NCI-H146 (cell line): ENCODE measurements around the gene HOXC5.

Experiments used
- DNase-seq: peaks from one replicate; lab custom pipeline; 2025; lab: John Stamatoyannopoulos, UW

Gene HOXC5

GRCh38 chr12:54047160-54047963, 14.5 kb downstream of the HOXC5 start:
- DNase-seq = no peak

GRCh38 chr12:54047964-54048303, 15.1 kb downstream of the HOXC5 start:
- DNase-seq = no peak

GRCh38 chr12:54048406-54049093, 15.7 kb downstream of the HOXC5 start:
- DNase-seq = no peak

- no peak for DNase-seq
Observed at GRCh38 chr12:54049108-54049507, 16.3 kb downstream of the HOXC5 start.

GRCh38 chr12:54050482-54050810, 17.6 kb downstream of the HOXC5 start:
- no peak for DNase-seq

- DNase-seq = no peak
Observed at GRCh38 chr12:54051026-54051842, 18.4 kb downstream of the HOXC5 start.

- DNase-seq = no peak
Observed at GRCh38 chr12:54051874-54052437, 19.1 kb downstream of the HOXC5 start.

GRCh38 chr12:54052438-54053002, 19.7 kb downstream of the HOXC5 start:
- DNase-seq = no peak

GRCh38 chr12:54053003-54053750, 20.3 kb downstream of the HOXC5 start:
- no peak for DNase-seq

GRCh38 chr12:54053751-54054741, 21.2 kb downstream of the HOXC5 start, which contains the start of gene HOXC4:
HOXC4 (plus strand) TSS chr12:54053835; CDS start chr12:54053923, 88 bp downstream.
- no peak for DNase-seq

- DNase-seq = no peak
Observed at GRCh38 chr12:54054742-54055194, 21.9 kb downstream of the HOXC5 start.

- no peak for DNase-seq
Observed at GRCh38 chr12:54055552-54055951, 22.7 kb downstream of the HOXC5 start.

GRCh38 chr12:54056110-54056509, 23.3 kb downstream of the HOXC5 start:
- no peak for DNase-seq

GRCh38 chr12:54058128-54058768, 25.4 kb downstream of the HOXC5 start:
- DNase-seq = no peak

- DNase-seq = no peak
Observed at GRCh38 chr12:54059668-54060067, 26.8 kb downstream of the HOXC5 start.

GRCh38 chr12:54060174-54060974, 27.5 kb downstream of the HOXC5 start:
- DNase-seq = no peak

GRCh38 chr12:54060975-54061778, 28.3 kb downstream of the HOXC5 start:
- DNase-seq = no peak

GRCh38 chr12:54065677-54066076, 32.8 kb downstream of the HOXC5 start:
- no peak for DNase-seq
